Activated CD8-positive, alpha-beta T cell treated with anti-CD3 and anti-CD28 coated beads for 36 hours (primary cell): ENCODE measurements around the gene SETBP1. TPM values are rescaled to one million over a fixed set of nuclear protein-coding genes. Genes with fewer than 3 reads are reported as not detected.

ENCODE experiments used
- ATAC-seq: fragments of 200-7000 bp; cut with Tn5 transposase; one replicate; pipeline ENCODE4 v1.10.0; 2021; ENCODE audit warnings: mild to moderate bottlenecking, moderate library complexity
- CTCF ChIA-PET: fragments of 350-600 bp; sonication (Branson Sonifier 250); formaldehyde crosslinking; loops from one replicate; lab custom pipeline; 2021; ENCODE audit warnings: antibody characterized with exemption; lab: Charles Lee
- POLR2A ChIA-PET: fragments of 350-600 bp; sonication (Branson Sonifier 250); formaldehyde crosslinking; loops from one replicate; lab custom pipeline; 2021; ENCODE audit warnings: antibody characterized with exemption; lab: Charles Lee
- DNase-seq: peaks from one replicate; pipeline ENCODE4 v3.0.0-alpha.2; 2020
- H3K27ac Mint-ChIP-seq: one replicate; pipeline ENCODE4 v1.8.0; 2021; ENCODE audit warnings: mild to moderate bottlenecking, mixed read lengths
- H3K27me3 Mint-ChIP-seq: one replicate; pipeline ENCODE4 v1.8.0; 2021; ENCODE audit warnings: mixed read lengths
- H3K36me3 Mint-ChIP-seq: one replicate; pipeline ENCODE4 v1.8.0; 2021; ENCODE audit warnings: low read depth, mixed read lengths
- H3K4me1 Mint-ChIP-seq: one replicate; pipeline ENCODE4 v1.8.0; 2021; ENCODE audit warnings: low read depth, mixed read lengths
- H3K4me3 Mint-ChIP-seq: one replicate; pipeline ENCODE4 v1.8.0; 2021; ENCODE audit warnings: mild to moderate bottlenecking, moderate library complexity, mixed read lengths
- H3K9me3 Mint-ChIP-seq: one replicate; pipeline ENCODE4 v1.8.0; 2021; ENCODE audit warnings: mixed read lengths
- CTCF ChIP-seq: fragments of 200-600 bp; IDR thresholded peaks from one replicate; pipeline ENCODE4 v1.8.0; 2022; ENCODE audit warnings: antibody characterized with exemption, mild to moderate bottlenecking
- intact Hi-C: fragments of 100-400 bp; cut with micrococcal nuclease; formaldehyde crosslinking; loops from one replicate; pipeline ENCODE4 v1.10.0; 2022
- total RNA-seq, 2 experiments: library from RNA; stranded (reverse); gene quantifications; one replicate each; pipeline ENCODE4 v1.2.3, GENCODE V29; 2021

Gene SETBP1
- total RNA-seq, 2 experiments from 2014 or later: 10.2 to 10.4 TPM

- DNase-seq (no peak), ATAC-seq (no peak)
- H3K4me1 Mint-ChIP-seq: peaks cover 19% of the 10 kb centered on the region
- H3K36me3 Mint-ChIP-seq: peaks cover 3% of the 10 kb centered on the region
- CTCF ChIA-PET: interaction anchor here (1.6 kb wide), 1 partner anchor 18 kb away, joined by 5 read pairs; no protein-coding TSS in a partner anchor
- H3K27me3 Mint-ChIP-seq: peaks cover 6% of the 10 kb centered on the region
- H3K4me3 Mint-ChIP-seq: no peak overlapping the region
- TF ChIP-seq CTCF: no peak
- POLR2A ChIA-PET: no interaction called here
- no peaks in the 10 kb centered on the region for H3K9me3 Mint-ChIP-seq
- H3K27ac Mint-ChIP-seq: no peak overlapping the region
- intact Hi-C loops: no loop called here
Measured at GRCh38 chr18:44701227-44701626, 20.5 kb downstream of the SETBP1 start.

GRCh38 chr18:44702594-44702993 lies 21.9 kb downstream of the SETBP1 start:
- H3K36me3 Mint-ChIP-seq: peaks cover 3% of the 10 kb centered on the region
- peaks cover 6% of the 10 kb centered on the region for H3K27me3 Mint-ChIP-seq
- no peak for DNase-seq
- peaks cover 19% of the 10 kb centered on the region for H3K4me1 Mint-ChIP-seq
- CTCF ChIA-PET: no interaction called here
- intact Hi-C loops: no loop called here
- no peaks in the 10 kb centered on the region for H3K9me3 Mint-ChIP-seq
- no peak for TF ChIP-seq CTCF
- no peak for ATAC-seq
- POLR2A ChIA-PET: no interaction called here
- no peak overlapping the region for H3K27ac Mint-ChIP-seq
- H3K4me3 Mint-ChIP-seq: no peak overlapping the region

- TF ChIP-seq CTCF: no peak
- Mint-ChIP-seq H3K9me3 (no peaks in the 10 kb centered on the region), H3K36me3 (peaks cover 3% of the 10 kb centered on the region), H3K4me3 (no peak overlapping the region), H3K27me3 (peaks cover 4% of the 10 kb centered on the region), H3K4me1 (peaks cover 14% of the 10 kb centered on the region), H3K27ac (no peak overlapping the region)
- no peak for DNase-seq
- ChIA-PET CTCF (interaction anchor here (0.5 kb wide), 1 partner anchor 93 kb away, joined by 3 read pairs; no protein-coding TSS in a partner anchor), POLR2A (interaction anchor here (0.7 kb wide), 1 partner anchor 24 kb away, joined by 3 read pairs; no protein-coding TSS in a partner anchor)
- intact Hi-C loops: no loop called here
- ATAC-seq: no peak
Measured at GRCh38 chr18:44704135-44704789, 23.6 kb downstream of the SETBP1 start.

GRCh38 chr18:44705075-44705675 lies 24.5 kb downstream of the SETBP1 start:
- H3K36me3 Mint-ChIP-seq: peaks cover 3% of the 10 kb centered on the region
- H3K27ac Mint-ChIP-seq: no peak overlapping the region
- H3K9me3 Mint-ChIP-seq: no peaks in the 10 kb centered on the region
- ATAC-seq (no peak), DNase-seq (no peak)
- H3K4me3 Mint-ChIP-seq: no peak overlapping the region
- intact Hi-C loops: no loop called here
- ChIA-PET POLR2A (interaction anchor here (0.7 kb wide), 1 partner anchor 23 kb away, joined by 3 read pairs; no protein-coding TSS in a partner anchor), CTCF (interaction anchor here (1.5 kb wide), 1 partner anchor 508 kb away, joined by 3 read pairs; no protein-coding TSS in a partner anchor)
- H3K4me1 Mint-ChIP-seq: peaks cover 21% of the 10 kb centered on the region
- TF ChIP-seq CTCF: no peak
- H3K27me3 Mint-ChIP-seq: peaks cover 4% of the 10 kb centered on the region
